D721Med (cell line): ENCODE measurements around the gene HDAC4.
"Not testable (repeated sequence)": the region's sequence is repeated elsewhere in the genome, so short reads cannot be mapped to it uniquely, and the experiment has no call there.

Source experiments
- DNase-seq: peaks from one replicate; pipeline ENCODE4 v3.0.0; 2011; ENCODE audit warnings: low spot score; ENCODE audit not compliant: insufficient read length
- FAIRE-seq: peaks from 2 replicates; lab custom pipeline; 2011; peaks lifted over from hg19 to GRCh38; lab: Jason Lieb, UNC
- TF ChIP-seq, protein P1 (sequence below): IDR thresholded peaks from 2 replicates; pipeline ENCODE4 v1.5.1; 2012; ENCODE audit warnings: mild to moderate bottlenecking, control low read depth; ENCODE audit not compliant: insufficient read depth; ENCODE audit errors: missing control alignments

Gene HDAC4

GRCh38 chr2:239042551-239043320 is 358.1 kb downstream of the HDAC4 start:
- DNase-seq, result no peak
- FAIRE-seq, result no peak
- TF ChIP-seq, protein P1, sequence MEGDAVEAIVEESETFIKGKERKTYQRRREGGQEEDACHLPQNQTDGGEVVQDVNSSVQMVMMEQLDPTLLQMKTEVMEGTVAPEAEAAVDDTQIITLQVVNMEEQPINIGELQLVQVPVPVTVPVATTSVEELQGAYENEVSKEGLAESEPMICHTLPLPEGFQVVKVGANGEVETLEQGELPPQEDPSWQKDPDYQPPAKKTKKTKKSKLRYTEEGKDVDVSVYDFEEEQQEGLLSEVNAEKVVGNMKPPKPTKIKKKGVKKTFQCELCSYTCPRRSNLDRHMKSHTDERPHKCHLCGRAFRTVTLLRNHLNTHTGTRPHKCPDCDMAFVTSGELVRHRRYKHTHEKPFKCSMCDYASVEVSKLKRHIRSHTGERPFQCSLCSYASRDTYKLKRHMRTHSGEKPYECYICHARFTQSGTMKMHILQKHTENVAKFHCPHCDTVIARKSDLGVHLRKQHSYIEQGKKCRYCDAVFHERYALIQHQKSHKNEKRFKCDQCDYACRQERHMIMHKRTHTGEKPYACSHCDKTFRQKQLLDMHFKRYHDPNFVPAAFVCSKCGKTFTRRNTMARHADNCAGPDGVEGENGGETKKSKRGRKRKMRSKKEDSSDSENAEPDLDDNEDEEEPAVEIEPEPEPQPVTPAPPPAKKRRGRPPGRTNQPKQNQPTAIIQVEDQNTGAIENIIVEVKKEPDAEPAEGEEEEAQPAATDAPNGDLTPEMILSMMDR, result no peak

DNA sequence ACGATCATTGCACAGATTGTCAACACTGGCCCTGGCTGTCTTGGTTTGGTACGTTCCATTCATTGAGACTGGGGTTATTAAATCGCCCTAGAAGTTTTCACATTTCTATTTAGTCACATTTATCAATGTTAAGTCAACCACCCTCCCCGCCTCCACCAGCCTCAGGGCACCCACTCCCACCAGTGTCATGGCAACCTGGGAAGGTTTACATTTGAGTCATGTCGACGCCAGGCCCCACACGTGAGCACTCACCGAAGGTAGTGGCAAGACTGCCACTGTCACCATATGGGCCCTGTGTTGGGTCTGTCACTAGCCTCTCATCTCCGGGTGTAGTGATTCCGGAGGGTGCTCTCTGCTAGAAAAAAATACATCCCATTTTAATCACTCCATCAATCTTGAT is 358.8 kb downstream of the HDAC4 start:
- DNase-seq, result no peak
- TF ChIP-seq, protein P1, result no peak
- no peak for FAIRE-seq

DNA sequence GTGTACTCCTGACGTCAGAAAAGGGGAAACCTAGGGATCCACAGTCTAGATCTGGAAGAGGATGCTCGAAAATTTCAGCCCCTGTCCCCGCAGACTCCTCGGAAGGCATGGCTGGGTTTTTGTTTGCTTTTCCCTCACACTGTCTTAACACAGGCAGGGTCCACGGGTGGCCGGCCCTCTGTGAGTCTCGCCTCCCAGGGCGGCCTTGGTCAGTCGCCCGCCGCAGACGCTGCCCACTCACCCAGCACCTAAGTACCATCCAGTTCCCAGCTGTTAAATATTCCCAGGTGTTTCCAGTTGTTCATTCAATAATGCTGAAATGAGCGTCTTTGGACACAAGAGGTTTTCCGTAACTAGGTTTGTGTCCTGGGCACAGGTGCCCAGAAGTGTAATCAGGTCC is 359.8 kb downstream of the HDAC4 start:
- no peak for DNase-seq
- no peak for FAIRE-seq
- TF ChIP-seq, protein P1, result no peak

DNA sequence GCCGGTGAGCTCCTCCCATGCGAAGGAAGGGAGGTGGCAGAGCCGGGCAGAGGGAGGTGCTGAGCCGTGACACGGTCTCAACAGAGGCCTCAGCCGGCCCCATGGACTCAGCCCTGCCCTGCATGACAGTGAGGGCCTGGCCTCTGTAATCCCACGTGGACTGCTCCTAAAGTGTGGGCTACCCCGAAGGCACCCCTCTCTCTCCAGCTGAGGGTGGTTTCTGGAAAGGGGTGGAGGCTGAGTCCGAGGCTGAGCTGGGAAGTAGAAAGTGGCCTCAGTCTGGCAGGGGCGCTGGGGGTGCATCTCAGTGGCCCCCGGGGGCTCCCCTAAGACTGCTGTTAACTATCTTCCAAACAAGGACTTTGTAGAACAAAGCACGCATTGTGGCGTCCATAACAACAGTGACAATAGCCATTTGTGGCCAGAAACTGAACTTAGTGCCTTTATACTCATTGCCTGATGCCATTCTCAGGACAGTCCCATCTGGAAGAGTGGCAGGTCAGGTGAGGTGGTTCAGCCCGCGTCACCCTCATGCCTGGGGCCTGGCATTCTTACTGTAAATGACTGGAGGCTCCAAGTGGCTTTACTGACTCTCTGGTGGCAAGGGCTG is 360.6 kb downstream of the HDAC4 start:
- DNase-seq (no peak), FAIRE-seq (no peak)
- TF ChIP-seq, protein P1, result no peak

GRCh38 chr2:239039479-239039861 is 361.4 kb downstream of the HDAC4 start:
- no peak for DNase-seq
- no peak for FAIRE-seq
- TF ChIP-seq, protein P1, result no peak

- TF ChIP-seq, protein P1, result no peak
- FAIRE-seq (no peak), DNase-seq (no peak)
Observed at GRCh38 chr2:239038773-239039478, 361.9 kb downstream of the HDAC4 start.

GRCh38 chr2:239038284-239038683 is 362.5 kb downstream of the HDAC4 start:
- FAIRE-seq, DNase-seq: not testable (repeated sequence)
